NT2/D1 (cell line): Measurements from ENCODE around the gene NXPE3.

ENCODE experiments used
- SUZ12 ChIP-seq: IDR thresholded peaks from 2 replicates; pipeline ENCODE4 v1.6.1; 2011; ENCODE audit not compliant: insufficient read length, insufficient read depth; ENCODE audit errors: extremely low read depth
- YY1 ChIP-seq: IDR thresholded peaks from 2 replicates; pipeline ENCODE4 v1.6.1; 2011; ENCODE audit not compliant: insufficient read length, insufficient read depth

- TF ChIP-seq YY1 = no peak
- no peak for TF ChIP-seq SUZ12
Observed at GRCh38 chr3:101867511-101867910, 88.5 kb downstream of the NXPE3 start.
